Esophagus muscularis mucosa (tissue), 4 donors: ENCODE data around the gene PRELID1. TPM values are rescaled to one million over a fixed set of nuclear protein-coding genes. Genes with fewer than 3 reads are reported as not detected.

Source experiments
- DNase-seq: peaks from one replicate; pipeline ENCODE4 v3.0.0-alpha.2; 2017; ENCODE audit errors: extremely low spot score
- H3K27ac ChIP-seq, 4 donors: fragments of 200-600 bp; sonication (generic); replicated peaks in 1 of 4; 1 replicate in 3 of 4; 2 replicates in 1 of 4; pipeline ENCODE4 v1.5.1; 2016 to 2019; ENCODE audit warnings: mild to moderate bottlenecking in 1 of 4
- H3K27me3 ChIP-seq, 4 donors: fragments of 200-600 bp; sonication (generic); one replicate each; pipeline versions ENCODE4 v1.5.1 to v1.6.0; 2016 to 2019
- H3K36me3 ChIP-seq, 4 donors: fragments of 200-600 bp; sonication (generic); one replicate each; pipeline ENCODE4 v1.5.1; 2016 to 2019
- H3K4me1 ChIP-seq, 4 donors: fragments of 200-600 bp; sonication (generic); one replicate each; pipeline ENCODE4 v1.5.1; 2016 to 2019
- H3K4me3 ChIP-seq, 4 donors: fragments of 200-600 bp; sonication (generic); 1 replicate in 2 of 4; 2 replicates in 2 of 4; pipeline ENCODE4 v1.5.1; 2016 to 2019; ENCODE audit warnings: mild to moderate bottlenecking in 4 of 4, moderate library complexity in 1 of 4
- H3K9me3 ChIP-seq, 4 donors: fragments of 200-600 bp; sonication (generic); 1 replicate in 3 of 4; 2 replicates in 1 of 4; pipeline ENCODE4 v1.5.1; 2016 to 2019
- CTCF ChIP-seq, 3 experiments: fragments of 200-600 bp in 2 of 3; fragments of 450-650 bp in 1 of 3; sonication (generic) in 2 of 3; IDR thresholded peaks; one replicate each; pipeline ENCODE4 v1.5.1; 2017 to 2019; ENCODE audit warnings: antibody characterized with exemption in 3 of 3, mild to moderate bottlenecking in 2 of 3, moderate library complexity in 1 of 3
- EP300 ChIP-seq: sonication (generic); formaldehyde crosslinking; IDR thresholded peaks from one replicate; pipeline ENCODE4 v1.6.1; 2017; ENCODE audit warnings: antibody characterized with exemption
- POLR2A ChIP-seq: fragments of 450-650 bp; IDR thresholded peaks from one replicate; pipeline ENCODE4 v1.6.1; 2017; ENCODE audit warnings: antibody characterized with exemption, moderate library complexity, mild to moderate bottlenecking, low read depth
- POLR2AphosphoS5 ChIP-seq, 2 donors: sonication (generic); formaldehyde crosslinking; IDR thresholded peaks; one replicate each; pipeline ENCODE4 v1.6.1; 2017; ENCODE audit warnings: antibody characterized with exemption in 2 of 2
- WGBS: methylation state at CpG from one replicate; pipeline ENCODE4 v1.1.5; 2018; 5-methylcytosine and 5-hydroxymethylcytosine counted together
- intact Hi-C: fragments of 100-400 bp; cut with DNase I; formaldehyde crosslinking; loops from one replicate; pipeline ENCODE4 v1.15.1; 2023
- total RNA-seq, 4 donors: library from RNA; depleted of rRNA; stranded (reverse); fragments of >200 nt; gene quantifications; one replicate each; pipeline versions ENCODE4 v1.1.0 to v1.2.1, GENCODE V29; 2016

Gene PRELID1
- total RNA-seq, 4 donors from 2014 or later = 80.6 to 93.6 (median 88.2) TPM

DNA sequence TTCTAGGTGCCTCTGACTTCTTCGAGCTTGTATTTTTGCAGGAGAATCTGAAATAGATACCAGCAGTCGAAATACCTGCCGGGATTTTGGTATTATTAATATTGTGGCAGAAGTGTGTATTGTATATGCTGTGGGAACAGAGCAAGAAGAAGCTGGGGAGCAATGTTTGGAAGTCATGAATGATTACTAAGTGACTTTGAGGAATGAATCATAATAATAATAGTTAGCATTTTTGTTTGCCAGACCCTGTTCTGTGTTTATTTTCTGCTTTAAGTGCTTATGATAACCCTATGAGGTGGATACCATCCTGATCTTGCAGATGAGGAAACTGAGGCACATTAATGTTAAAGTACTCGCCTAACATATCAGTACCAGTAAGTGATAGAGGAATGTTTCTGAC lies 32.5 kb upstream of the PRELID1 start:
- peaks cover 47 to 93% (median 82%) of the 10 kb centered on the region in 4 donors for H3K36me3 ChIP-seq
- WGBS = 91% methylated on average over 4 of the region's 4 CpGs

GRCh38 chr5:177275883-177276282 lies 27.7 kb upstream of the PRELID1 start:
- Histone ChIP-seq H3K9me3 (no peaks in the 10 kb centered on the region), H3K27me3 (no peaks in the 10 kb centered on the region)
- intact Hi-C loops = no loop called here

More for the DNA sequence above, 32.5 kb upstream of the PRELID1 start:
- Histone ChIP-seq H3K9me3 (no peaks in the 10 kb centered on the region), H3K27me3 (no peaks in the 10 kb centered on the region), H3K4me1 (no peaks in the 10 kb centered on the region), H3K4me3 (no peak overlapping the region), H3K27ac (no peak overlapping the region)
- TF ChIP-seq CTCF (IDR thresholded peaks at IDR 0.05) = no peak
- TF ChIP-seq POLR2AphosphoS5 (IDR thresholded peaks at IDR 0.05) = no peak
- no peak for TF ChIP-seq POLR2A
- no peak for TF ChIP-seq EP300
- DNase-seq = no peak
- intact Hi-C loops = no loop called here

DNA sequence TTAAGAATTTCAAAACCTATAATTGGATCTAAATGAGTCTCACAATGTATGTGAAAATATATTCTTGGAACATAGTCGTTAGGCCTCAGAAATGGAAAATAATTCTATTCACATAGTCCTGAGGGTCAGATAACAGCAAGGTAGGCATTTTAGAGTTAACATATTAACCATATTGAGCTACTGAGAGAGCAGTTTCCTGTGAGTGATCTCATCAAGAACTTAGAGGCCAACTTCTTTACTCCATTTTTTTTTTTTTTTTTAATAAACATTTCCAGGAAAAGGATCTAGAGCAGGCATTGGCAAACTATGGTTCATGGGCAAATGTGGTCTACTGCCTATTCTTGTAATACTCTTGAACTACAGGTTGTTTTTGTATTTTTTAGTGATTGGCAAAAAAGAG lies 26.7 kb upstream of the PRELID1 start:
- intact Hi-C loops = no loop called here
- no peaks in the 10 kb centered on the region for H3K27me3 ChIP-seq
- H3K4me1 ChIP-seq = no peaks in the 10 kb centered on the region
- peak overlapping the region in 1 of 4 donors; percentile 33 for H3K27ac ChIP-seq
- no peak for TF ChIP-seq CTCF (IDR thresholded peaks at IDR 0.05)
- TF ChIP-seq POLR2A = no peak
- TF ChIP-seq EP300 = no peak
- no peak for TF ChIP-seq POLR2AphosphoS5 (IDR thresholded peaks at IDR 0.05)
- no peak for DNase-seq
- H3K4me3 ChIP-seq = no peak overlapping the region
- 55% methylated on average over 1 of the region's 1 CpG for WGBS
- H3K9me3 ChIP-seq = no peaks in the 10 kb centered on the region
- peaks cover 32 to 89% (median 69%) of the 10 kb centered on the region in 4 donors for H3K36me3 ChIP-seq

More at GRCh38 chr5:177275883-177276282, 27.7 kb upstream of the PRELID1 start:
- no peak for DNase-seq
- Histone ChIP-seq H3K27ac (no peak overlapping the region), H3K36me3 (peaks cover 35 to 89% (median 70%) of the 10 kb centered on the region in 4 donors), H3K4me1 (no peaks in the 10 kb centered on the region), H3K4me3 (no peak overlapping the region)
- TF ChIP-seq EP300 = no peak
- TF ChIP-seq POLR2A = no peak
- no peak for TF ChIP-seq CTCF (IDR thresholded peaks at IDR 0.05)
- no peak for TF ChIP-seq POLR2AphosphoS5 (IDR thresholded peaks at IDR 0.05)
- 79% methylated on average over 6 of the region's 6 CpGs for WGBS

DNA sequence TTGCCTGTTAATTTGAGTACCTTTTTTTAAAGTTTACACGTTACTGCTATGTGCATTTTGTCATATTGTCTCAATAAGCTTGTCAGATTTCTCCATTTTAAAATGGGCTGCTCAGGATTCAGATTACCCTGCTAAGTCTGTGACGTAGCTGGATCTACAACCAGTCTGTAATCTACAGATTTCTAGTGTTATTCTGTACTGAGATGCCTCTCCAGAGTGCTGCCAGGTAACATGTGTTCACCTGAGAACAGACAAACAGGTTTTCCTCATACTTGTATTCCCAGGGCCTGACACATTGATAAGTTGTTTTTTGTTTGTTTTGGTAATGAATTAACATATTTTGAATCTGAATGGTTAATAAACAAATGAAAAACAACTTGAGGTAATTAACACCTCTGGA lies 15.4 kb upstream of the PRELID1 start:
- Histone ChIP-seq H3K27ac (no peak overlapping the region), H3K36me3 (peaks cover 58 to 100% (median 92%) of the 10 kb centered on the region in 4 donors), H3K4me3 (no peak overlapping the region), H3K9me3 (no peaks in the 10 kb centered on the region), H3K27me3 (no peaks in the 10 kb centered on the region), H3K4me1 (no peaks in the 10 kb centered on the region)
- WGBS = 87% methylated on average over 2 of the region's 2 CpGs
- TF ChIP-seq POLR2A (no peak), CTCF (IDR thresholded peaks at IDR 0.05) (no peak), POLR2AphosphoS5 (IDR thresholded peaks at IDR 0.05) (no peak), EP300 (no peak)
- intact Hi-C loops = no loop called here
- no peak for DNase-seq
